Right lobe of liver (tissue), 6 donors: ENCODE results near the gene CFAP119. TPM values are rescaled to one million over a fixed set of nuclear protein-coding genes. Genes with fewer than 3 reads are reported as not detected.
A peak's percentile ranks its signal among the peaks of the same experiment; 100 is the strongest.

Experiments
- ATAC-seq, 4 donors: fragments of 200-7000 bp; cut with Tn5 transposase; one replicate each; pipeline ENCODE4 v1.9.1; 2020; ENCODE audit warnings: mild to moderate bottlenecking in 4 of 4, moderate library complexity in 4 of 4
- DNase-seq, 3 donors: peaks; one replicate each; pipeline ENCODE4 v3.0.0-alpha.2; 2020
- H3K27ac ChIP-seq, 3 donors: fragments of 200-600 bp; one replicate each; pipeline ENCODE4 v1.8.0; 2022
- H3K27me3 ChIP-seq, 2 donors: fragments of 200-600 bp; one replicate each; pipeline ENCODE4 v1.8.0; 2022
- H3K36me3 ChIP-seq, 4 donors: fragments of 200-600 bp; sonication (generic) in 1 of 4; one replicate each; pipeline versions ENCODE4 v1.5.1 to v1.8.0; 2017 to 2022; ENCODE audit warnings: control low read depth in 1 of 4
- H3K4me1 ChIP-seq, 4 donors: fragments of 200-600 bp; sonication (generic) in 1 of 4; one replicate each; pipeline versions ENCODE4 v1.5.1 to v1.8.0; 2017 to 2022; ENCODE audit warnings: control low read depth in 1 of 4
- H3K4me3 ChIP-seq, 3 donors: fragments of 200-600 bp; one replicate each; pipeline ENCODE4 v1.8.0; 2022
- H3K9me3 ChIP-seq, 4 donors: fragments of 200-600 bp; sonication (generic) in 1 of 4; one replicate each; pipeline versions ENCODE4 v1.5.1 to v1.8.0; 2017 to 2022; ENCODE audit warnings: control low read depth in 1 of 4
- POLR2A ChIP-seq: fragments of 450-650 bp; IDR thresholded peaks from one replicate; pipeline ENCODE4 v1.6.1; 2017; ENCODE audit warnings: antibody characterized with exemption, mild to moderate bottlenecking
- WGBS: methylation state at CpG from one replicate; pipeline ENCODE4 v1.1.6; 2018; ENCODE audit warnings: low coverage, low lambda C conversion rate; ENCODE audit not compliant: insufficient coverage; ENCODE audit errors: missing lambda C conversion rate; 5-methylcytosine and 5-hydroxymethylcytosine counted together
- intact Hi-C, 2 donors: fragments of 100-400 bp; cut with DNase I; formaldehyde crosslinking; loops; one replicate each; pipeline versions ENCODE4 v1.11.2 to v1.14.1; 2022
- total RNA-seq, 6 experiments: library from RNA; depleted of rRNA in 2 of 6; stranded (reverse); fragments of >200 nt in 2 of 6; fragmentation: NEBNext Ultra II Directional in 3 of 6; extraction: Animal tissue kit (Norgen Biotek cat#: 25700) in 3 of 6; gene quantifications; one replicate each; pipeline versions ENCODE4 v1.1.0 to v1.2.4, GENCODE V29; 2016 to 2023
- TF ChIP-seq, protein P1 (sequence below), 4 donors: fragments of 200-600 bp in 3 of 4; fragments of 450-650 bp in 1 of 4; IDR thresholded peaks; one replicate each; pipeline versions ENCODE4 v1.5.1 to v1.8.0; 2016 to 2022; ENCODE audit warnings: antibody characterized with exemption in 4 of 4, mild to moderate bottlenecking in 2 of 4
- donor health status: DM: no; HTN: yes; CAD: no.
- donor health status: DM: no; HTN: no; CAD: no.
- donor health status: DM: no; HTN: no; CAD: no.
- donor health status: DM: no; HTN: yes; CAD: no.
- donor health status: DM: no; HTN: yes; CAD: no.

CFAP119 gene
- total RNA-seq, 6 experiments from 2014 or later = 0.19 to 1.8 (median 0.29) TPM; not detected in 1

- ATAC-seq = no peak
- H3K36me3 ChIP-seq = peaks cover 22 to 67% (median 52%) of the 10 kb centered on the region in 4 donors
- no peaks in the 10 kb centered on the region for H3K9me3 ChIP-seq
- H3K4me1 ChIP-seq = peaks cover 0 to 10% (median 0%) of the 10 kb centered on the region in 4 donors
- DNase-seq = no peak
- H3K27me3 ChIP-seq = no peaks in the 10 kb centered on the region
- no peak overlapping the region for H3K27ac ChIP-seq
- no peak overlapping the region for H3K4me3 ChIP-seq
- 88% methylated on average over 5 of the region's 10 CpGs for WGBS
- intact Hi-C loops = no loop called here
- no peak for TF ChIP-seq POLR2A
- TF ChIP-seq, protein P1, sequence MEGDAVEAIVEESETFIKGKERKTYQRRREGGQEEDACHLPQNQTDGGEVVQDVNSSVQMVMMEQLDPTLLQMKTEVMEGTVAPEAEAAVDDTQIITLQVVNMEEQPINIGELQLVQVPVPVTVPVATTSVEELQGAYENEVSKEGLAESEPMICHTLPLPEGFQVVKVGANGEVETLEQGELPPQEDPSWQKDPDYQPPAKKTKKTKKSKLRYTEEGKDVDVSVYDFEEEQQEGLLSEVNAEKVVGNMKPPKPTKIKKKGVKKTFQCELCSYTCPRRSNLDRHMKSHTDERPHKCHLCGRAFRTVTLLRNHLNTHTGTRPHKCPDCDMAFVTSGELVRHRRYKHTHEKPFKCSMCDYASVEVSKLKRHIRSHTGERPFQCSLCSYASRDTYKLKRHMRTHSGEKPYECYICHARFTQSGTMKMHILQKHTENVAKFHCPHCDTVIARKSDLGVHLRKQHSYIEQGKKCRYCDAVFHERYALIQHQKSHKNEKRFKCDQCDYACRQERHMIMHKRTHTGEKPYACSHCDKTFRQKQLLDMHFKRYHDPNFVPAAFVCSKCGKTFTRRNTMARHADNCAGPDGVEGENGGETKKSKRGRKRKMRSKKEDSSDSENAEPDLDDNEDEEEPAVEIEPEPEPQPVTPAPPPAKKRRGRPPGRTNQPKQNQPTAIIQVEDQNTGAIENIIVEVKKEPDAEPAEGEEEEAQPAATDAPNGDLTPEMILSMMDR (IDR thresholded peaks at IDR 0.05) = no peak
These were observed 38.9 kb downstream of the CFAP119 start for GRCh38 chr16:30722916-30723315.

- H3K36me3 ChIP-seq = peaks cover 22 to 71% (median 55%) of the 10 kb centered on the region in 4 donors
- H3K9me3 ChIP-seq = no peaks in the 10 kb centered on the region
- no peak overlapping the region for H3K4me3 ChIP-seq
- H3K27ac ChIP-seq = no peak overlapping the region
- no peaks in the 10 kb centered on the region for H3K27me3 ChIP-seq
- ATAC-seq (peak in 2 of 4 donors; percentile 5 to 15), DNase-seq (no peak)
- no peak for TF ChIP-seq POLR2A
- TF ChIP-seq, protein P1 (IDR thresholded peaks at IDR 0.05) = peak in 1 of 4 donors; percentile 26
- intact Hi-C loops = no loop called here
- peaks cover 0 to 6% (median 0%) of the 10 kb centered on the region in 4 donors for H3K4me1 ChIP-seq
- 56% methylated on average over 4 of the region's 6 CpGs for WGBS
These were observed 39.4 kb downstream of the CFAP119 start for GRCh38 chr16:30722443-30722842.

GRCh38 chr16:30721606-30722005 is 40.3 kb downstream of the CFAP119 start:
- Histone ChIP-seq H3K36me3 (peaks cover 22 to 80% (median 59%) of the 10 kb centered on the region in 4 donors), H3K9me3 (no peaks in the 10 kb centered on the region), H3K4me1 (peaks cover 0 to 6% (median 0%) of the 10 kb centered on the region in 4 donors), H3K27me3 (no peaks in the 10 kb centered on the region), H3K27ac (no peak overlapping the region), H3K4me3 (no peak overlapping the region)
- TF ChIP-seq POLR2A = no peak
- TF ChIP-seq, protein P1 (IDR thresholded peaks at IDR 0.05) = no peak
- intact Hi-C loops = no loop called here
- 80% methylated on average over 1 of the region's 1 CpG for WGBS
- DNase-seq = no peak
- no peak for ATAC-seq

DNA sequence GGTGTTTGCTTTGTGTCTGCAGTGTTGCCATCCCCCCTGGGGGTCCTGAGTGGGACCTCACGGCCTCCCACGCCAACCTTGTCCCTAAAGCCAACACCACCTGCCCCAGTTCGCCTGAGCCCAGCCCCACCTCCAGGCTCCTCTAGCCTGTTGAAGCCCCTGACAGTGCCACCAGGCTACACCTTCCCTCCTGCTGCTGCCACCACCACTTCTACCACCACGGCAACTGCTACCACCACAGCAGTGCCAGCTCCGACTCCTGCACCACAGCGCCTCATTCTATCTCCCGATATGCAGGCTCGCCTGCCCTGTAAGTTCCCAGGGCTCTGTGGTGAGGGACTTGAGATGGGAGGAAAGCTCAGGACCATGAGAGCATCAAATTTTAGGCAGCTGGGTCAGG is 40.7 kb downstream of the CFAP119 start:
- intact Hi-C loops = no loop called here
- TF ChIP-seq, protein P1 (IDR thresholded peaks at IDR 0.05) = no peak
- no peak for TF ChIP-seq POLR2A
- Histone ChIP-seq H3K4me1 (peaks cover 0 to 6% (median 0%) of the 10 kb centered on the region in 4 donors), H3K36me3 (peaks cover 22 to 84% (median 61%) of the 10 kb centered on the region in 4 donors), H3K27ac (no peak overlapping the region), H3K27me3 (no peaks in the 10 kb centered on the region), H3K4me3 (no peak overlapping the region), H3K9me3 (no peaks in the 10 kb centered on the region)
- no peak for DNase-seq
- no CpG with 5 or more reads among the region's 8 CpGs for WGBS
- ATAC-seq = no peak
